Endothelial cell (in vitro differentiated cells): ENCODE results near the gene EI24. TPM values are rescaled to one million over a fixed set of nuclear protein-coding genes. Genes with fewer than 3 reads are reported as not detected.

Source experiments
- DNase-seq: peaks from one replicate; pipeline ENCODE4 v3.0.0; 2021; ENCODE audit warnings: low spot score
- H3K27ac Mint-ChIP-seq: one replicate; pipeline ENCODE4 v1.8.0; 2021; ENCODE audit warnings: mixed read lengths, inconsistent platforms; ENCODE audit not compliant: unreplicated experiment
- H3K27me3 Mint-ChIP-seq: one replicate; pipeline ENCODE4 v1.8.0; 2021; ENCODE audit warnings: mild to moderate bottlenecking, moderate library complexity, mixed read lengths, inconsistent platforms; ENCODE audit not compliant: unreplicated experiment
- H3K36me3 Mint-ChIP-seq: one replicate; pipeline ENCODE4 v1.8.0; 2021; ENCODE audit warnings: mild to moderate bottlenecking, low read depth, mixed read lengths, inconsistent platforms; ENCODE audit not compliant: unreplicated experiment
- H3K4me1 Mint-ChIP-seq: one replicate; pipeline ENCODE4 v1.8.0; 2021; ENCODE audit warnings: mild to moderate bottlenecking, mixed read lengths, inconsistent platforms; ENCODE audit not compliant: unreplicated experiment
- H3K4me3 Mint-ChIP-seq: one replicate; pipeline ENCODE4 v1.8.0; 2021; ENCODE audit warnings: mild to moderate bottlenecking, mixed read lengths, inconsistent platforms; ENCODE audit not compliant: unreplicated experiment
- H3K9me3 Mint-ChIP-seq: one replicate; pipeline ENCODE4 v1.8.0; 2021; ENCODE audit warnings: mixed read lengths, inconsistent platforms; ENCODE audit not compliant: unreplicated experiment
- CTCF ChIP-seq: fragments of 200-600 bp; sonication (generic); IDR thresholded peaks from one replicate; pipeline ENCODE4 v1.5.0; 2021; ENCODE audit warnings: antibody characterized with exemption; ENCODE audit not compliant: unreplicated experiment
- long read RNA-seq: library from polyadenylated mRNA; unstranded; transcript quantifications from one replicate; pipeline ENCODE4 v2.0.0, GENCODE V29; 2020; ENCODE audit not compliant: unreplicated experiment
- total RNA-seq: library from RNA; stranded (reverse); fragmentation: NEBNext Ultra II Directional; extraction: Animal tissue kit (Norgen Biotek cat#: 25700); gene quantifications from one replicate; pipeline ENCODE4 v1.2.1, GENCODE V29; 2021; ENCODE audit not compliant: unreplicated experiment

Gene EI24
- 134 TPM for total RNA-seq
- long read RNA-seq, transcript EI24-201 (11 exons, 2,455 nt) = major isoform, 143 of 190 reads
- long read RNA-seq, partial matches to known transcripts = 1 of 190 reads
- long read RNA-seq, other reads (novel, unspliced or antisense) = 37 of 190 reads

DNA sequence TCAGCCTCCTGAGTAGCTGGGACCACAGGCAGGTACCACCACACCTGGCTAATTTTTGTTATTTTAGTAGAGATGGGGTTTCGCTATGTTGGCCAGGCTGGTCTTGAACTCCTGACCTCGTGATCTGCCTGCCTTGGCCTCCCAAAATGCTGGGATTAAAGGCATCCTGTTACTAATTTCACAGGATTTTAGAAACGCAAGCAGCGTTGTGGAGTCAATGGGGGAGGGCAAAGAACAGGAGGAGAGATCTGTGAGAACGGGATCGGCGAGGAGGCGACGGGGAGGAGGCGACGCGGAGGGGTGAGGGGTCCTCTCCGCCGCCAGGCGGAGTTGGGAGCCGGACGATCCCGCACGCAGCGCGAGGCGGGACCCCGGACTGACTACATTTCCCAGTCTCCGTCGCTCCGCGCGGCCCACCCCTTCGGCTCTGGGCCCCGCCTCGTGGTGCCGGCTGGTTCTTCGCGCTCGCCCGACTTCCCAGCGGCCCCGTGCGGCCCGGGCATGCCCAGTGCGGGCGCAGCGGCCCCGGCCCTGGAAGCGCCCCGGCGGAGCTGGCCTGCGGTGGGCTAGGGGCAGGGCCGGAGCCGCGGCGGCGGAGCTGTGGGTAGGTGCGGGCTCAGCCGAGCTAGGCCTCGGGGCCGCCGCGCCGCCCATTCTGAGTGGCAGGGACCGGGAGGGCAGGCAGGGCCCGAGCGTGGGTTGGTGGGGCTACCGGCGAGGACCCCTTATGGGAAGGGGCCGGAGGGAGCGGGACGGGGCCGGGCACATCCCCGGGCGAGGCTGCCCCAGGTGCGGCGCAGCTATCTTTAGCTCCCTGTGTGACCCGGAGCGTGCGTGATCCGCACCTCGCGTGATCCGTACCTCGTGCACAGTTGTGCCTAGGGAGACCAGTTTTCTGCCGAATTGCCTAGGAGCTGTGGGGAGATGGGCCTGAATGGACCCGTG lies at the start of gene EI24:
TSS of gene EI24 (plus strand) at position 508 of the 945 bp plus-strand sequence. CDS start 3,051 bp downstream, outside the sequence.
- peaks cover 2% of the 10 kb centered on the region for H3K27me3 Mint-ChIP-seq
- H3K4me3 Mint-ChIP-seq = peak within 1 kb of the TSS; percentile 96
- H3K36me3 Mint-ChIP-seq = no peaks in the 10 kb centered on the region
- TF ChIP-seq CTCF = peak; percentile 70
- peak; percentile 95 for DNase-seq
- H3K27ac Mint-ChIP-seq = peak within 1 kb of the TSS; percentile 61
- peaks cover 12% of the 10 kb centered on the region for H3K4me1 Mint-ChIP-seq
- no peaks in the 10 kb centered on the region for H3K9me3 Mint-ChIP-seq

- no peak for DNase-seq
- Mint-ChIP-seq H3K27ac (no peak overlapping the region), H3K27me3 (no peaks in the 10 kb centered on the region), H3K9me3 (no peaks in the 10 kb centered on the region), H3K36me3 (no peaks in the 10 kb centered on the region), H3K4me3 (peak overlapping the region; percentile 25), H3K4me1 (peaks cover 9% of the 10 kb centered on the region)
- no peak for TF ChIP-seq CTCF
Measured at GRCh38 chr11:125519860-125520834, 49.1 kb upstream of the EI24 start.

- no peaks in the 10 kb centered on the region for H3K4me1 Mint-ChIP-seq
- H3K9me3 Mint-ChIP-seq = no peaks in the 10 kb centered on the region
- peaks cover 4% of the 10 kb centered on the region for H3K36me3 Mint-ChIP-seq
- no peak for DNase-seq
- no peak for TF ChIP-seq CTCF
- H3K27ac Mint-ChIP-seq = no peak overlapping the region
- no peaks in the 10 kb centered on the region for H3K27me3 Mint-ChIP-seq
- H3K4me3 Mint-ChIP-seq = no peak overlapping the region
Measured at GRCh38 chr11:125525303-125525702, 44.0 kb upstream of the EI24 start.

GRCh38 chr11:125532668-125533067 lies 36.6 kb upstream of the EI24 start:
- no peak overlapping the region for H3K4me3 Mint-ChIP-seq
- TF ChIP-seq CTCF = no peak
- no peak overlapping the region for H3K27ac Mint-ChIP-seq
- H3K9me3 Mint-ChIP-seq = no peaks in the 10 kb centered on the region
- no peaks in the 10 kb centered on the region for H3K27me3 Mint-ChIP-seq
- peaks cover 3% of the 10 kb centered on the region for H3K4me1 Mint-ChIP-seq
- no peaks in the 10 kb centered on the region for H3K36me3 Mint-ChIP-seq
- no peak for DNase-seq
